WTC11 (cell line): ENCODE measurements around the gene ZNF599. TPM values are rescaled to one million over a fixed set of nuclear protein-coding genes. Genes with fewer than 3 reads are reported as not detected.

Experiments used
- ATAC-seq: fragments of 200-7000 bp; cut with Tn5 transposase; 2 replicates; pipeline ENCODE4 v1.10.0; 2021; ENCODE audit warnings: mild to moderate bottlenecking, moderate library complexity
- CTCF ChIA-PET: fragments of 300-600 bp; sonication (Branson Sonifier 250); formaldehyde crosslinking; loops from one replicate; lab custom pipeline; 2021; ENCODE audit warnings: antibody characterized with exemption; lab: Charles Lee
- POLR2A ChIA-PET: fragments of 350-600 bp; sonication (Branson Sonifier 250); formaldehyde crosslinking; loops from one replicate; lab custom pipeline; 2021; ENCODE audit warnings: antibody characterized with exemption; lab: Charles Lee
- DNase-seq: peaks from one replicate; pipeline ENCODE4 v3.0.0; 2021; ENCODE audit warnings: low spot score
- H3K27ac Mint-ChIP-seq: 2 replicates; pipeline ENCODE4 v1.8.0; 2021; ENCODE audit warnings: mixed read lengths
- H3K27me3 Mint-ChIP-seq: 2 replicates; pipeline ENCODE4 v1.8.0; 2021; ENCODE audit warnings: low read depth, mild to moderate bottlenecking, moderate library complexity, mixed read lengths
- H3K36me3 Mint-ChIP-seq: 2 replicates; pipeline ENCODE4 v1.8.0; 2021; ENCODE audit warnings: mixed read lengths
- H3K4me1 Mint-ChIP-seq: 2 replicates; pipeline ENCODE4 v1.8.0; 2022; ENCODE audit warnings: mixed read lengths
- H3K4me3 Mint-ChIP-seq: 2 replicates; pipeline ENCODE4 v1.8.0; 2021; ENCODE audit warnings: mild to moderate bottlenecking, moderate library complexity, mixed read lengths
- H3K9me3 Mint-ChIP-seq: 2 replicates; pipeline ENCODE4 v1.8.0; 2021; ENCODE audit warnings: mixed read lengths
- ESRRA ChIP-seq: sonication (generic); formaldehyde crosslinking; IDR thresholded peaks from 2 replicates; pipeline ENCODE4 v1.8.1; 2022; ENCODE audit warnings: mild to moderate bottlenecking, missing genetic modification reagents, borderline replicate concordance
- FOXP4 ChIP-seq: sonication (generic); formaldehyde crosslinking; IDR thresholded peaks from 2 replicates; pipeline ENCODE4 v1.8.0; 2022; ENCODE audit warnings: mild to moderate bottlenecking, missing genetic modification reagents
- GRHL2 ChIP-seq: fragments of 250-450 bp; sonication (Bioruptor Pico); IDR thresholded peaks from 2 replicates; pipeline ENCODE4 v1.8.0; 2022; ENCODE audit warnings: mild to moderate bottlenecking, moderate library complexity; ENCODE audit not compliant: insufficient replicate concordance, severe bottlenecking
- HMGXB4 ChIP-seq: sonication (generic); formaldehyde crosslinking; IDR thresholded peaks from 2 replicates; pipeline ENCODE4 v1.8.1; 2023; ENCODE audit warnings: mild to moderate bottlenecking, moderate library complexity, missing genetic modification reagents
- IRF2 ChIP-seq: sonication (generic); formaldehyde crosslinking; IDR thresholded peaks from 2 replicates; pipeline ENCODE4 v1.8.0; 2022; ENCODE audit warnings: low read depth, missing genetic modification reagents, borderline replicate concordance
- JUN ChIP-seq: sonication (generic); formaldehyde crosslinking; IDR thresholded peaks from 2 replicates; pipeline ENCODE4 v1.8.0; 2023; ENCODE audit warnings: mild to moderate bottlenecking, missing genetic modification reagents
- NR1H2 ChIP-seq: sonication (generic); formaldehyde crosslinking; IDR thresholded peaks from 2 replicates; pipeline ENCODE4 v1.9.0; 2021; ENCODE audit warnings: mild to moderate bottlenecking, moderate library complexity, missing genetic modification reagents
- ZNF532 ChIP-seq: fragments of 250-450 bp; sonication (Bioruptor Pico); IDR thresholded peaks from 2 replicates; pipeline ENCODE4 v1.9.0; 2021; ENCODE audit warnings: mild to moderate bottlenecking, borderline replicate concordance
- ZSCAN18 ChIP-seq: fragments of 250-450 bp; sonication (Bioruptor Pico); IDR thresholded peaks from 2 replicates; pipeline ENCODE4 v2.1.2; 2022; ENCODE audit warnings: mild to moderate bottlenecking, moderate library complexity
- total RNA-seq: library from RNA; stranded (reverse); gene quantifications from 3 replicates; pipeline ENCODE4 v1.2.3, GENCODE V29; 2021
- TF ChIP-seq, protein P1 (sequence below): fragments of 200-600 bp; IDR thresholded peaks from 2 replicates; pipeline ENCODE4 v1.8.0; 2022; ENCODE audit warnings: antibody characterized with exemption
- TF ChIP-seq, protein P2 (sequence below): sonication (generic); formaldehyde crosslinking; IDR thresholded peaks from 2 replicates; pipeline ENCODE4 v1.8.0; 2022; ENCODE audit warnings: mild to moderate bottlenecking, missing genetic modification reagents
- TF ChIP-seq, protein P3 (sequence below): sonication (generic); formaldehyde crosslinking; IDR thresholded peaks from 2 replicates; pipeline ENCODE4 v1.8.1; 2023; ENCODE audit warnings: mild to moderate bottlenecking, missing genetic modification reagents
- TF ChIP-seq, protein P4 (sequence below): sonication (generic); formaldehyde crosslinking; IDR thresholded peaks from 2 replicates; pipeline ENCODE4 v1.8.0; 2023; ENCODE audit warnings: mild to moderate bottlenecking, missing genetic modification reagents

Gene ZNF599
- total RNA-seq, 1 experiment from 2014 or later = 5.2 TPM

DNA sequence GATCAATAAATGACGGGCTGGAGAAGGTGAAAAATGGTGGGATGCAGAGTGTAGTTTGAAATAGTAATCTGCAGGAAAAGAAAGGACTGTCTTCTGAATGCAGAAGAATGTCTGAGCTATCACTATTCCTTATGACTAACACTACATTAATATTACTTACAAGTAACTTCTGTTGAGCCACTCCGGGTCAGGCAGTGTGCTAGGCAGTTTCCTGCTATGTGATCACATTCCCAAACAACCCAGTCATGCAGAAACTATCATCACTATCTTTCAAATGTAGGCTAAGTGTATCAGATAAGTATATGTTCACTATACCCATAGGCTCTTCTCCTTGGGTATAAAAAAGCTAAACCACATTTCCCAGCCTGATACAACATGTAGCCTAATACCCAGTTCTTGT is 6.6 kb downstream of the ZNF599 start (continued):
- TF ChIP-seq FOXP4 (CRISPR knock-in tag) = no peak

GRCh38 chr19:34759218-34759917 is 13.6 kb downstream of the ZNF599 start:
- POLR2A ChIA-PET = no interaction called here
- TF ChIP-seq GRHL2 (no peak), ESRRA (CRISPR knock-in tag) (no peak), NR1H2 (no peak), HMGXB4 (CRISPR knock-in tag) (no peak)
- TF ChIP-seq, protein P1, sequence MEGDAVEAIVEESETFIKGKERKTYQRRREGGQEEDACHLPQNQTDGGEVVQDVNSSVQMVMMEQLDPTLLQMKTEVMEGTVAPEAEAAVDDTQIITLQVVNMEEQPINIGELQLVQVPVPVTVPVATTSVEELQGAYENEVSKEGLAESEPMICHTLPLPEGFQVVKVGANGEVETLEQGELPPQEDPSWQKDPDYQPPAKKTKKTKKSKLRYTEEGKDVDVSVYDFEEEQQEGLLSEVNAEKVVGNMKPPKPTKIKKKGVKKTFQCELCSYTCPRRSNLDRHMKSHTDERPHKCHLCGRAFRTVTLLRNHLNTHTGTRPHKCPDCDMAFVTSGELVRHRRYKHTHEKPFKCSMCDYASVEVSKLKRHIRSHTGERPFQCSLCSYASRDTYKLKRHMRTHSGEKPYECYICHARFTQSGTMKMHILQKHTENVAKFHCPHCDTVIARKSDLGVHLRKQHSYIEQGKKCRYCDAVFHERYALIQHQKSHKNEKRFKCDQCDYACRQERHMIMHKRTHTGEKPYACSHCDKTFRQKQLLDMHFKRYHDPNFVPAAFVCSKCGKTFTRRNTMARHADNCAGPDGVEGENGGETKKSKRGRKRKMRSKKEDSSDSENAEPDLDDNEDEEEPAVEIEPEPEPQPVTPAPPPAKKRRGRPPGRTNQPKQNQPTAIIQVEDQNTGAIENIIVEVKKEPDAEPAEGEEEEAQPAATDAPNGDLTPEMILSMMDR = no peak
- TF ChIP-seq, all 79 proteins: peak for 0
- no peak for ATAC-seq
- Mint-ChIP-seq H3K4me1 (no peaks in the 10 kb centered on the region), H3K4me3 (no peak overlapping the region), H3K27ac (no peak overlapping the region), H3K9me3 (peaks cover 90% of the 10 kb centered on the region), H3K27me3 (peaks cover 30% of the 10 kb centered on the region), H3K36me3 (peaks cover 68% of the 10 kb centered on the region)
- CTCF ChIA-PET = no interaction called here
- no peak for DNase-seq

DNA sequence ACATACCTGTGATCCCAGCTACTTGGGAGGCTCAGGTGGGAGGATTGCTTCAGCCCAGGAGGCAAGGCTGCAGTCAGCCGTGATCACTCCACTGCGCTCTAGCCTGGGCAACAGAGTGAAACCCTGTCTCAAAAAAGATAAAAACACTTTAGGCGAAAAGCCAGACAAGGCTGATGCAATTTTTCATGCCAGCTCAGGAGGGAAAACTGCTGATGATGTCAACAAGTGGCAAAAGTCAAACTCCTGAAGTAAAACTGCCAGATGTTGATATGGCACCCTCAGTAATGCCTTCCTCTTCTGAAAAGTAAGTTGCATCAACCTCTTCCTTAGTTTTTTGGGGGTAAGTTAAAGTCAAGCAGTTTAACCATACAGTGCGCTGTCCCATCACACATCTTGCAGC is 15.6 kb downstream of the ZNF599 start:
- H3K27me3 Mint-ChIP-seq = peaks cover 33% of the 10 kb centered on the region
- ChIA-PET POLR2A (no interaction called here), CTCF (no interaction called here)
- H3K4me3 Mint-ChIP-seq = no peak overlapping the region
- no peak for DNase-seq
- TF ChIP-seq ZNF532 (CRISPR knock-in tag) = no peak
- TF ChIP-seq, protein P2, sequence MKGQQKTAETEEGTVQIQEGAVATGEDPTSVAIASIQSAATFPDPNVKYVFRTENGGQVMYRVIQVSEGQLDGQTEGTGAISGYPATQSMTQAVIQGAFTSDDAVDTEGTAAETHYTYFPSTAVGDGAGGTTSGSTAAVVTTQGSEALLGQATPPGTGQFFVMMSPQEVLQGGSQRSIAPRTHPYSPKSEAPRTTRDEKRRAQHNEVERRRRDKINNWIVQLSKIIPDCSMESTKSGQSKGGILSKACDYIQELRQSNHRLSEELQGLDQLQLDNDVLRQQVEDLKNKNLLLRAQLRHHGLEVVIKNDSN (CRISPR knock-in tag) = no peak
- TF ChIP-seq, protein P3, sequence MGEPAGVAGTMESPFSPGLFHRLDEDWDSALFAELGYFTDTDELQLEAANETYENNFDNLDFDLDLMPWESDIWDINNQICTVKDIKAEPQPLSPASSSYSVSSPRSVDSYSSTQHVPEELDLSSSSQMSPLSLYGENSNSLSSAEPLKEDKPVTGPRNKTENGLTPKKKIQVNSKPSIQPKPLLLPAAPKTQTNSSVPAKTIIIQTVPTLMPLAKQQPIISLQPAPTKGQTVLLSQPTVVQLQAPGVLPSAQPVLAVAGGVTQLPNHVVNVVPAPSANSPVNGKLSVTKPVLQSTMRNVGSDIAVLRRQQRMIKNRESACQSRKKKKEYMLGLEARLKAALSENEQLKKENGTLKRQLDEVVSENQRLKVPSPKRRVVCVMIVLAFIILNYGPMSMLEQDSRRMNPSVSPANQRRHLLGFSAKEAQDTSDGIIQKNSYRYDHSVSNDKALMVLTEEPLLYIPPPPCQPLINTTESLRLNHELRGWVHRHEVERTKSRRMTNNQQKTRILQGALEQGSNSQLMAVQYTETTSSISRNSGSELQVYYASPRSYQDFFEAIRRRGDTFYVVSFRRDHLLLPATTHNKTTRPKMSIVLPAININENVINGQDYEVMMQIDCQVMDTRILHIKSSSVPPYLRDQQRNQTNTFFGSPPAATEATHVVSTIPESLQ = no peak
- TF ChIP-seq ZSCAN18 (CRISPR knock-in tag) = no peak
- TF ChIP-seq, protein P4, sequence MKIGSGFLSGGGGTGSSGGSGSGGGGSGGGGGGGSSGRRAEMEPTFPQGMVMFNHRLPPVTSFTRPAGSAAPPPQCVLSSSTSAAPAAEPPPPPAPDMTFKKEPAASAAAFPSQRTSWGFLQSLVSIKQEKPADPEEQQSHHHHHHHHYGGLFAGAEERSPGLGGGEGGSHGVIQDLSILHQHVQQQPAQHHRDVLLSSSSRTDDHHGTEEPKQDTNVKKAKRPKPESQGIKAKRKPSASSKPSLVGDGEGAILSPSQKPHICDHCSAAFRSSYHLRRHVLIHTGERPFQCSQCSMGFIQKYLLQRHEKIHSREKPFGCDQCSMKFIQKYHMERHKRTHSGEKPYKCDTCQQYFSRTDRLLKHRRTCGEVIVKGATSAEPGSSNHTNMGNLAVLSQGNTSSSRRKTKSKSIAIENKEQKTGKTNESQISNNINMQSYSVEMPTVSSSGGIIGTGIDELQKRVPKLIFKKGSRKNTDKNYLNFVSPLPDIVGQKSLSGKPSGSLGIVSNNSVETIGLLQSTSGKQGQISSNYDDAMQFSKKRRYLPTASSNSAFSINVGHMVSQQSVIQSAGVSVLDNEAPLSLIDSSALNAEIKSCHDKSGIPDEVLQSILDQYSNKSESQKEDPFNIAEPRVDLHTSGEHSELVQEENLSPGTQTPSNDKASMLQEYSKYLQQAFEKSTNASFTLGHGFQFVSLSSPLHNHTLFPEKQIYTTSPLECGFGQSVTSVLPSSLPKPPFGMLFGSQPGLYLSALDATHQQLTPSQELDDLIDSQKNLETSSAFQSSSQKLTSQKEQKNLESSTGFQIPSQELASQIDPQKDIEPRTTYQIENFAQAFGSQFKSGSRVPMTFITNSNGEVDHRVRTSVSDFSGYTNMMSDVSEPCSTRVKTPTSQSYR = no peak
- no peak for TF ChIP-seq JUN (CRISPR knock-in tag)
- no peak for TF ChIP-seq IRF2 (CRISPR knock-in tag)
- H3K36me3 Mint-ChIP-seq = peaks cover 58% of the 10 kb centered on the region
- H3K9me3 Mint-ChIP-seq = peaks cover 89% of the 10 kb centered on the region
- no peaks in the 10 kb centered on the region for H3K4me1 Mint-ChIP-seq
- no peak overlapping the region for H3K27ac Mint-ChIP-seq
- no peak for ATAC-seq
